AML-193 (cell line): ENCODE data around the gene STARD9.
A peak's percentile ranks its signal among the peaks of the same experiment; 100 is the strongest.

Source experiments
- DNase-seq, 2 experiments: peaks; one replicate each; lab custom pipeline; 2025; lab: John Stamatoyannopoulos, UW

Gene STARD9

GRCh38 chr15:42694398-42694797, 119.0 kb downstream of the STARD9 start:
- DNase-seq: no peak

DNA sequence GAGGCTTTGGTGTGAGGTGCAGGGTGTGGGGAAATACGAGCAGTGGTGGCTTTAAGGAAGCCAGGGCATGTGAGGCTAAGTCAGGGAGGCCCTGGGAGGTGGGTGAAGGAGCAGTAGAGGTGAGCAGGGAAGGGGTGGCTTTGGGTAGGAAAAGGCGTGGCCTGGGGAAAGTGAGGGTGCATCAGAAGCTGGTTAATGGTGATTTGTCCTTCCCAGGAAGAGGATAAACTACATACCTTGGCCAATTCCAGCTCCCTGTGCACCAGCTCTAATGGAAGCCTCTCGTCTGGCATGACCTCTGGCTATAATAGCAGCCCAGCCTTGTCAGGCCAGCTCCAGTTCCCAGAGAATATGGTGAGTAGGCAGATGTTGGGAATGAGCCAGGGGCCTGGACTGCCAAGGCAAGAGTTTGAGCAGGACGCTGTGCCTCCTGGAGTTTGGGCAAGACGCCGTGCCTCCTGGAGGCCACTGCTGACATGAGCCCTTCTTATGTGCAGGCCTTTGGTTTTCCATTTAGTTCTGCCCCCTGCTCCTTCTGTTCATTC, 120.2 kb downstream of the STARD9 start:
- DNase-seq: no peak

- DNase-seq: no peak
These were observed 121.2 kb downstream of the STARD9 start for GRCh38 chr15:42696626-42697025.

GRCh38 chr15:42704492-42704926, 129.1 kb downstream of the STARD9 start:
- DNase-seq: peak in 1 of 2 experiments; percentile 12

DNA sequence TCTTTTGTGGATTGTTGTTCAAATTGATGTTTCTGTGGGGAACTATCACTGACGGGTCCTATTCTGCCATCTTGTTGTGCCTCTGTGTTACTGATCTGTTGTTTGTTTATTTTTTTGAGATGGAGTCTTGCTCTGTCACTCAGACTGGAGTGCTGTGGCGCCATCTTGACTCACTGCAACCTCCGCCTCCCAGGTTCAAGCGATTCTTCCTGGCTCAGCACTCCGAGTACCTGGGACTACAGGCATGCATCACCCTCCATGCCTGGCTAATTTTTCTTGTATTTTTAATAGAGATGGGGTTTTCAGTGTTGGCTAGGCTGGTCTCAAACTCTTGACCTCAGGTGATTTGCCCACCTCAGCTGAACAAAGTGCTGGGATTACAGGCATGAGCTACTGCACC, 129.9 kb downstream of the STARD9 start:
- DNase-seq: no peak

DNA sequence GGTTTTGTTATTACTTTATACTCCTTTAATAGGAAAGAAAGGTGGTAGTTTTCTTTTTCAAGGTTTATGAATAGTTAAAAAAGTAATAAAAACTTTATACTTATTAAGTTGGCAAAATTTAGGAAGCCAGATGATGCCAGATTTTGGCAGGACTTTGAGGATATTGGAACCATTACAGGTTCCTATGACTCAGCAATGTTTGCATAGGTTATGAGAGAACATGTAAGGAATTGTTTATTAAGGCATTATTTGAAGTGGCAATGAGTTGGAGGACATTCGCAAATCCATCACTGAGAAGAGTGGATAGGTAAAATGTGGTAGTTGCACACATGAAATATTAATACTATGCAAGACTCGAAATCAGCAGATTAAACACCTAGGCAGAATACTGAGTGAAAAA, 131.7 kb downstream of the STARD9 start:
- no peak for DNase-seq

DNA sequence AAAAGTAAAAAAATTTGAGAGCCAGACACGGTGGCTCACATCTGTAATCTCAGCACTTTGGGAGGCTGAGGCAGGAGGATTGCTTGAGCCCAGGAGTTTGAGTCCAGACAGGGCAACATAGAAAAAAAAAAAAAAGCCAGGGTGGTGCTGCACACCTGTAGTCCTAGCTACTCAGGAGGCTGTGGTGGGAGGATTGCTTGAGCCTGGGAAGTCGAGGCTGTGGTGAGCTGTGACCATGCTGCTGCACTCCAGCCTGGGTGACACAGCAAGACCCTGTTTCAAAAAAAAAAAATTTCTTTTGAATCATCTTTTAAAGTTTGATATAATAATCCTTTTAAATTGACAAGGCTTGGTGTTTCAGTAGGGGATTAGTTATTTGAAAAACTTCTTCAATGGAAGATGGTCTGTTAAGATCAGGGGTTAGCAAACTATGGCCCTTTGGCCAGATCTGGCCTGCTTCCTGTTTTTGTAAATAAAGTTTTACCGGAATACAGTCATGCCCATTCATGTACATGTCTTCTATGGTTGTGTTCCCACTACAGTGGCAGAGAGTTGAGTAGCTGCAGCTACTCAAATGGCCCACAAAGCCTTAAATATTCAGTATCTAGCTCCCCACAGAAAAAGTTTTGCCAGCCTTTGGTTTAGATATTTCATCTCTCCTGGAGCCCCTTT, 132.6 kb downstream of the STARD9 start:
- no peak for DNase-seq

- DNase-seq: no peak
These were observed 135.3 kb downstream of the STARD9 start for GRCh38 chr15:42710662-42711061.

DNA sequence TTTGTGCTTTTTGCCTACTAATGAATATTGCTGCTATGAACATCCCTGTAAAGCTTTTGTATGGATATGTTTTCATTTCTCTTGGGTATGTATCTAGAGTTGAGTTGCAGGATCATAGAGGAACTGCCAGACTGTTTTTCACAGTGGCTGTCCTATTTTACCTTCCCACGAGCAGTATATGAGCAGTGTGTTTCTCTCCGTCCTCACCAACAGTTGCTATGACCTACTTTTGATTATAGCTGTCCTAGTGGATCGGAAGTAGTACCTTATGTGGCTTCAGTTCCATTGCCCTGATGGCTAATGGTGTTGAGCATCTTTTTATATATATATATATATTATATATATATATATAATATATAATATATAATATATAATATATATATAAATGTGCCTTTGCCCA, 136.3 kb downstream of the STARD9 start:
- DNase-seq: no peak

DNA sequence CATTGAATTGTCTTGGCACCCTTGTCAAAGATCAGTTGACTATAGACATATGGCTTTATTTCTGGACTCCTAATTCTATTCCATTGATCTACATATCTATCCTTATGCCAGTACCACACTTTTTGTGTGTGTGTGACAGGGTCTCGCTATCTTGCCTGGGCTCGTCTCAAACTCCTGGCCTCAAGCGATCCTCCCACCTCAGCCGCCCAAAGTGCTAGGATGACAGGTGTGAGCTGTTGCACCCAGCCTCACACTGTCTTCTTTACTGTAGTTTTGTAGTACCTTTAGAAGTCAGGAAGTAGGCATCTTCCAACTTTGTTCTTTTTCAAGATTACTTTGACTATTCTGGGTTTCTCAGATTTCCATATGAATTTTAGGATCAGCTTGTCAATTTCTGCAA, 137.2 kb downstream of the STARD9 start:
- no peak for DNase-seq

GRCh38 chr15:42716125-42716524, 140.7 kb downstream of the STARD9 start:
- no peak for DNase-seq

DNA sequence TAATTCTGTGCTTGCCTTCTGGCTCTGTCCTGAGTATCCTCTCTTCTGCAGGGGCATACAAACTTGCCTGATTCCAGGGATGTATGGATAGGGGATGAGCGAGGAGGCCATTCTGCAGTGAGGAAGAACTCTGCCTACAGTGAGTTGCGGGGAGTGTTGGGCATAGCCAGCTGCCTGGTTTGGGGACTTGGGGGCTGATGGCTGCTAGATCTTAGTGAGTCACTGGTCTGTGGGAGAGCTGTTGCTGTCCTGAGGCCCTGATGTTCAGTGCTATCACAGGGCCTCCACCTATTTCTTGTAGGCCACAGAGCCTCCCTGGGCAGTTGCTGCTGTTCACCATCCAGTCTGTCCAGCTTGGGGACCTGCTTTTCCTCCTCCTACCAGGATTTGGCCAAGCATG, 141.2 kb downstream of the STARD9 start:
- DNase-seq: no peak

- no peak for DNase-seq
These were observed 143.6 kb downstream of the STARD9 start for GRCh38 chr15:42719043-42719442.

DNA sequence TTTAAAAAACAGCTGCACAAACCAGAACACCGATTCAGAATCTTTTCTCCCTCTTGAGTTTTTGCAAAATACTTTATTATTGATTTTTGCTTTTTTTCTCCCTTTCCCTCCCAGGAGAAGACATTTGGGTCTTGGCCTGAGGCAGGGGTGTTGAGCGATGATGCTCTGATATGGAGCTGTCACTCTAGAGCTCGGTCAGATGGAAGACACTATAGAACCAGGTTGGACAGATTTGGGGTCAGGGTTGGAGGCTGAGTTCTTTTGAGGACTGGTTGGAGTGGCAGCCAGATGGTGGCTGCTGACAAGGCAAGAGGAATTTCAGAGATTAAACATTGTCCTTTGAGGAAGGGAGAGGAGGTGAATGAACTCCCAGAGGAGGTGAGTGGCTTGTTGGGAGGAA, 144.7 kb downstream of the STARD9 start:
- no peak for DNase-seq

GRCh38 chr15:42721016-42721415, 145.6 kb downstream of the STARD9 start:
- DNase-seq: no peak

DNA sequence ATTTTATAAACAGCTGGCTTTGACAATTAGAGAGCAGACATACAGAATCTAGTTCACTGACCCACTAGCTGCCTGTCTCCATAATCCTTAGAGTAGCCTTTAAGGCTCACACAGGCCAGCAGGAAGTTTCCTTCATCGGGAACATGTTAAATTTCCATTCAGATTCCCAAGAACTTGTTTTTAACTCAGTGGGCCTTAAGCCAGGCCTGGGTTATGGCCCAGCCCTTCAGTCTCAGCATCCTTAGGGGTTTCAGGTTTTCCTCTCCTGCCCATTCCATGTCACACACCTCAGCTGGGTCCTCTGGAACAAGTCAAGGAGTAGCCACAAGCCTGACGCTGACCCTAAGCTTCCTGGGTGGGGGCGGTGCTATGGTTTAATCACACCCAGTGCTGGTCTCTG, 146.5 kb downstream of the STARD9 start:
- no peak for DNase-seq

GRCh38 chr15:42723068-42723467, 147.7 kb downstream of the STARD9 start:
- DNase-seq: no peak

DNA sequence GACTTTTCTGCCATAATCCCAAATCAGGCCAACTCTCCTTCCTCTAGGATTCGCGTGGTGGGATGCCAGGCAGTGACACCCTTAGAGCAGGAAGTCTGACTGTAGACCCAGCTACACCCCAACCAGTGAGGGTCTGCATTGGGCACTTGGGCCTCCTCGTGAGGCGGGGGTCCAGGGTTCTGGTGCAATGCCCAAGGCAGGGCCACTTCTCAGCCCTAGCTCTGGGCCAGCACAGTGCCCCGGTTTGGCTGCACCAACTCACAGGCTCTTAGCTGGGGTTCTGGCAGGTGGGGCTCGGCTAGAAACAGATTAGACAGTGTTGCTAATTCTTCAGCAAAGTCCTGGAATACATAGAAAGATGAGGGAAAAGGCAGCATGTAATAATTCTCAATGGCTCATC, 148.9 kb downstream of the STARD9 start:
- no peak for DNase-seq

GRCh38 chr15:42725331-42725903, 150.0 kb downstream of the STARD9 start:
- DNase-seq: no peak

- no peak for DNase-seq
These were observed 150.7 kb downstream of the STARD9 start for GRCh38 chr15:42726114-42726513.

- no peak for DNase-seq
These were observed 152.5 kb downstream of the STARD9 start for GRCh38 chr15:42727750-42728381.

- no peak for DNase-seq
These were observed 153.2 kb downstream of the STARD9 start for GRCh38 chr15:42728560-42728959.

- no peak for DNase-seq
These were observed 153.6 kb downstream of the STARD9 start for GRCh38 chr15:42728972-42729371.
